Chondrocyte (in vitro differentiated cells): ENCODE data around the gene EEPD1. TPM values are rescaled to one million over a fixed set of nuclear protein-coding genes. Genes with fewer than 3 reads are reported as not detected.

ENCODE experiments used
- DNase-seq: peaks from one replicate; pipeline ENCODE4 v3.0.0; 2021; ENCODE audit warnings: mixed read lengths, low spot score
- H3K27ac Mint-ChIP-seq: one replicate; pipeline ENCODE4 v1.8.0; 2021; ENCODE audit warnings: mild to moderate bottlenecking, moderate library complexity, mixed read lengths; ENCODE audit not compliant: unreplicated experiment
- H3K27me3 Mint-ChIP-seq: 2 replicates; pipeline ENCODE4 v1.8.0; 2021; ENCODE audit warnings: low read depth, mixed read lengths
- H3K36me3 Mint-ChIP-seq: 2 replicates; pipeline ENCODE4 v1.8.0; 2021; ENCODE audit warnings: low read depth, mixed read lengths
- H3K4me1 Mint-ChIP-seq: 2 replicates; pipeline ENCODE4 v1.8.0; 2021; ENCODE audit warnings: low read depth, mild to moderate bottlenecking, mixed read lengths
- H3K4me3 Mint-ChIP-seq: one replicate; pipeline ENCODE4 v1.8.0; 2021; ENCODE audit warnings: mild to moderate bottlenecking, moderate library complexity, mixed read lengths; ENCODE audit not compliant: unreplicated experiment
- H3K9me3 Mint-ChIP-seq: 2 replicates; pipeline ENCODE4 v1.8.0; 2021; ENCODE audit warnings: low read depth, mixed read lengths
- CTCF ChIP-seq: fragments of 200-600 bp; sonication (generic); IDR thresholded peaks from 2 replicates; pipeline ENCODE4 v1.5.0; 2021; ENCODE audit warnings: antibody characterized with exemption, mild to moderate bottlenecking, moderate library complexity
- total RNA-seq: library from RNA; stranded (reverse); gene quantifications from 3 replicates; pipeline ENCODE4 v1.2.1, GENCODE V29; 2021

Gene EEPD1
- total RNA-seq, 1 donor from 2014 or later = 5.8 TPM

GRCh38 chr7:36110584-36110983 is 42.5 kb upstream of the EEPD1 start:
- no peak overlapping the region for H3K27ac Mint-ChIP-seq
- TF ChIP-seq CTCF = no peak
- peaks cover 4% of the 10 kb centered on the region for H3K9me3 Mint-ChIP-seq

GRCh38 chr7:36112969-36113368 is 40.1 kb upstream of the EEPD1 start:
- H3K4me3 Mint-ChIP-seq = no peak overlapping the region
- no peak overlapping the region for H3K27ac Mint-ChIP-seq
- TF ChIP-seq CTCF = no peak
- peaks cover 4% of the 10 kb centered on the region for H3K9me3 Mint-ChIP-seq
- DNase-seq = no peak
- no peaks in the 10 kb centered on the region for H3K36me3 Mint-ChIP-seq
- H3K4me1 Mint-ChIP-seq = peaks cover 33% of the 10 kb centered on the region
- H3K27me3 Mint-ChIP-seq = no peaks in the 10 kb centered on the region

More at GRCh38 chr7:36110584-36110983, 42.5 kb upstream of the EEPD1 start:
- H3K27me3 Mint-ChIP-seq = no peaks in the 10 kb centered on the region
- no peak for DNase-seq
- H3K4me1 Mint-ChIP-seq = peaks cover 9% of the 10 kb centered on the region
- no peak overlapping the region for H3K4me3 Mint-ChIP-seq
- no peaks in the 10 kb centered on the region for H3K36me3 Mint-ChIP-seq

- Mint-ChIP-seq H3K27me3 (no peaks in the 10 kb centered on the region), H3K27ac (no peak overlapping the region), H3K4me3 (no peak overlapping the region), H3K9me3 (no peaks in the 10 kb centered on the region), H3K4me1 (peaks cover 45% of the 10 kb centered on the region), H3K36me3 (no peaks in the 10 kb centered on the region)
- no peak for DNase-seq
- no peak for TF ChIP-seq CTCF
Observed at GRCh38 chr7:36114355-36114754, 38.7 kb upstream of the EEPD1 start.

GRCh38 chr7:36115448-36116321 is 37.4 kb upstream of the EEPD1 start:
- H3K4me1 Mint-ChIP-seq = peaks cover 54% of the 10 kb centered on the region
- peak overlapping the region; percentile 5 for H3K4me3 Mint-ChIP-seq
- H3K27me3 Mint-ChIP-seq = no peaks in the 10 kb centered on the region
- no peaks in the 10 kb centered on the region for H3K36me3 Mint-ChIP-seq
- no peaks in the 10 kb centered on the region for H3K9me3 Mint-ChIP-seq
- no peak for DNase-seq
- no peak for TF ChIP-seq CTCF
- peak overlapping the region; percentile 97 for H3K27ac Mint-ChIP-seq

- H3K4me1 Mint-ChIP-seq = peaks cover 54% of the 10 kb centered on the region
- no peak for TF ChIP-seq CTCF
- peaks cover 1% of the 10 kb centered on the region for H3K36me3 Mint-ChIP-seq
- H3K27ac Mint-ChIP-seq = peak overlapping the region; percentile 97
- DNase-seq = no peak
- H3K4me3 Mint-ChIP-seq = peak overlapping the region; percentile 40
- H3K9me3 Mint-ChIP-seq = peaks cover 6% of the 10 kb centered on the region
- no peaks in the 10 kb centered on the region for H3K27me3 Mint-ChIP-seq
Observed at GRCh38 chr7:36116347-36117202, 36.5 kb upstream of the EEPD1 start.
